ENCODE measurements around the gene PFKP. TPM values are rescaled to one million over a fixed set of nuclear protein-coding genes. Genes with fewer than 3 reads are reported as not detected.

Gene PFKP
- total RNA-seq, 1 donor from 2014 or later, result 46.7 TPM

DNA sequence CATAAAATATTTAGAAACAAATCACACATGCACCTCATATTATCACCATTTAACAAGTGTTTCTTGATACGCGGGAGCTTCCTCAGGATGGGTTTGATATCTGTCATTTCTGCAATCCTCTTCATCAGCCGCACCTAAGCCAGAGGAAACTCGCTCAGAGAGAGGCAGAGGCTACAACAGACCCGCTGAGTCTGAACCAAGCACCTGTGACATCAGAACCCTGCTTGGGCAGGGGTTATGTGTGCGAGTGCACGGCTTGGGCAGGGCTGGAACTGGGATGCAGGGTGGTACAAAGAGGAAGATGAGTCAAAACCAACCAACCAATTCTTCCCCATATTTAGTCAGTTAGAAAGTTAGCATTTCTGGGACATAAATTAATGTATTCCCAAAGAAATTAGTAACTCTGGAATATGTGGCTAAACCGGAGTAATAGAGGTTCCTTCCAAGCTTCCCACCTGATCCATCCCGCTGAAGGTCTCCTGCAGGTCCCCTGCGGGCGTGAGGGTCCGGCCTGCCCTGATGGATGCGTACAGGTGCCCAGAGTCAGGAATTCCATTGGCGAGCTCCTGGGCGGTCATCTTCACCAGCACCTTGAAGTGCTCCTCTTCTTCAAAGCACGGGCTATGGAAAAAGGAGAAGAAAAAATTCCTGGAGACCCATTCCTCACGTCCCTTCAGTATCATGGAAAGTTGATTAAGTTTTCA, 79.9 kb downstream of the PFKP start:
- TF ChIP-seq, protein P1, sequence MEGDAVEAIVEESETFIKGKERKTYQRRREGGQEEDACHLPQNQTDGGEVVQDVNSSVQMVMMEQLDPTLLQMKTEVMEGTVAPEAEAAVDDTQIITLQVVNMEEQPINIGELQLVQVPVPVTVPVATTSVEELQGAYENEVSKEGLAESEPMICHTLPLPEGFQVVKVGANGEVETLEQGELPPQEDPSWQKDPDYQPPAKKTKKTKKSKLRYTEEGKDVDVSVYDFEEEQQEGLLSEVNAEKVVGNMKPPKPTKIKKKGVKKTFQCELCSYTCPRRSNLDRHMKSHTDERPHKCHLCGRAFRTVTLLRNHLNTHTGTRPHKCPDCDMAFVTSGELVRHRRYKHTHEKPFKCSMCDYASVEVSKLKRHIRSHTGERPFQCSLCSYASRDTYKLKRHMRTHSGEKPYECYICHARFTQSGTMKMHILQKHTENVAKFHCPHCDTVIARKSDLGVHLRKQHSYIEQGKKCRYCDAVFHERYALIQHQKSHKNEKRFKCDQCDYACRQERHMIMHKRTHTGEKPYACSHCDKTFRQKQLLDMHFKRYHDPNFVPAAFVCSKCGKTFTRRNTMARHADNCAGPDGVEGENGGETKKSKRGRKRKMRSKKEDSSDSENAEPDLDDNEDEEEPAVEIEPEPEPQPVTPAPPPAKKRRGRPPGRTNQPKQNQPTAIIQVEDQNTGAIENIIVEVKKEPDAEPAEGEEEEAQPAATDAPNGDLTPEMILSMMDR (IDR thresholded peaks at IDR 0.05), result no peak
- TF ChIP-seq POLR2A (IDR thresholded peaks at IDR 0.05) (no peak), POLR2AphosphoS5 (IDR thresholded peaks at IDR 0.05; ENCODE audit: insufficient read depth in 1 of 2, low read depth in 1 of 2) (no peak)
- DNase-seq (ENCODE audit: extremely low spot score in 2 of 2), result no peak
- Histone ChIP-seq H3K27ac (no peak overlapping the region), H3K4me3 (no peak overlapping the region), H3K36me3 (peaks cover 5 to 99% of the 10 kb centered on the region in 2 donors), H3K9me3 (no peaks in the 10 kb centered on the region), H3K27me3 (no peaks in the 10 kb centered on the region), H3K4me1 (no peaks in the 10 kb centered on the region)
- intact Hi-C loops (cut with DNase I), result no loop called here

- H3K4me1 ChIP-seq, result no peaks in the 10 kb centered on the region
- peaks cover 5 to 99% of the 10 kb centered on the region in 2 donors for H3K36me3 ChIP-seq
- no peak for DNase-seq (ENCODE audit: extremely low spot score in 2 of 2)
- no peak overlapping the region for H3K27ac ChIP-seq
- intact Hi-C loops (cut with DNase I), result no loop called here
- no peaks in the 10 kb centered on the region for H3K27me3 ChIP-seq
- TF ChIP-seq, protein P1 (IDR thresholded peaks at IDR 0.05), result no peak
- no peak for TF ChIP-seq POLR2A (IDR thresholded peaks at IDR 0.05)
- no peak for TF ChIP-seq POLR2AphosphoS5 (IDR thresholded peaks at IDR 0.05; ENCODE audit: insufficient read depth in 1 of 2, low read depth in 1 of 2)
- H3K9me3 ChIP-seq, result no peaks in the 10 kb centered on the region
- no peak overlapping the region for H3K4me3 ChIP-seq
Measured at GRCh38 chr10:3148041-3148440, 80.7 kb downstream of the PFKP start.

- H3K27me3 ChIP-seq, result no peaks in the 10 kb centered on the region
- H3K9me3 ChIP-seq, result no peaks in the 10 kb centered on the region
- peaks cover 5 to 98% of the 10 kb centered on the region in 2 donors for H3K36me3 ChIP-seq
- no peak for DNase-seq (ENCODE audit: extremely low spot score in 2 of 2)
- TF ChIP-seq, protein P1 (IDR thresholded peaks at IDR 0.05), result no peak
- TF ChIP-seq POLR2AphosphoS5 (IDR thresholded peaks at IDR 0.05; ENCODE audit: insufficient read depth in 1 of 2, low read depth in 1 of 2), result no peak
- no peak for TF ChIP-seq POLR2A (IDR thresholded peaks at IDR 0.05)
- intact Hi-C loops (cut with DNase I), result no loop called here
- no peaks in the 10 kb centered on the region for H3K4me1 ChIP-seq
- no peak overlapping the region for H3K4me3 ChIP-seq
- H3K27ac ChIP-seq, result no peak overlapping the region
Measured at GRCh38 chr10:3148994-3149393, 81.6 kb downstream of the PFKP start.

GRCh38 chr10:3149918-3150317, 82.6 kb downstream of the PFKP start:
- Histone ChIP-seq H3K27me3 (no peaks in the 10 kb centered on the region), H3K4me1 (no peaks in the 10 kb centered on the region), H3K36me3 (peaks cover 0 to 98% of the 10 kb centered on the region in 2 donors), H3K9me3 (no peaks in the 10 kb centered on the region), H3K27ac (no peak overlapping the region), H3K4me3 (no peak overlapping the region)
- no peak for TF ChIP-seq POLR2A (IDR thresholded peaks at IDR 0.05)
- TF ChIP-seq, protein P1 (IDR thresholded peaks at IDR 0.05), result no peak
- no peak for TF ChIP-seq POLR2AphosphoS5 (IDR thresholded peaks at IDR 0.05; ENCODE audit: insufficient read depth in 1 of 2, low read depth in 1 of 2)
- intact Hi-C loops (cut with DNase I), result no loop called here
- DNase-seq (ENCODE audit: extremely low spot score in 2 of 2), result no peak

DNA sequence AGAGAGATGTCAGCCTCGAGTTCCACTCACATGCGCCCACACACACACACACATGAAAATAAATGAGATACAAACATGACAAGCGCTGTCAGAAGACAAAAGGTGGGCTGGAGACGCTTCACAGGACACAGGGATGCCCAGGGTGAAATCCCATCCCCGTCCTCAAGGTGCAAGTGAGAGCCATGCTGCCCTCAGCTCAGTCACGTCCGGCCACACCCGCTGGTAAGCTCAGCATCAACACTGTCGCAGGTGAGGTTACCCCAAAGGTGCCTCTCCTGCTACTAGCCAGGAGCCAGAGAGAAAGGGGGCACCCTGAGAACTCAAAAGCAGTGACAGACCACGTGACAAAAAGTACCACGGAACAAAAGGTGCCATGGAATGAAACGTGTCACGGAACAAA, 83.0 kb downstream of the PFKP start:
- no peak for DNase-seq (ENCODE audit: extremely low spot score in 2 of 2)
- TF ChIP-seq, protein P1 (IDR thresholded peaks at IDR 0.05), result no peak
- TF ChIP-seq POLR2A (IDR thresholded peaks at IDR 0.05) (no peak), POLR2AphosphoS5 (IDR thresholded peaks at IDR 0.05; ENCODE audit: insufficient read depth in 1 of 2, low read depth in 1 of 2) (no peak)
- peaks cover 0 to 98% of the 10 kb centered on the region in 2 donors for H3K36me3 ChIP-seq
- H3K27me3 ChIP-seq, result no peaks in the 10 kb centered on the region
- no peaks in the 10 kb centered on the region for H3K9me3 ChIP-seq
- no peak overlapping the region for H3K4me3 ChIP-seq
- intact Hi-C loops (cut with DNase I), result no loop called here
- no peak overlapping the region for H3K27ac ChIP-seq
- no peaks in the 10 kb centered on the region for H3K4me1 ChIP-seq
